H1 (cell line): ENCODE data around the gene SOX14. TPM values are rescaled to one million over a fixed set of nuclear protein-coding genes. Genes with fewer than 3 reads are reported as not detected.

Experiments used
- CTCF ChIA-PET: fragments of 300-600 bp; sonication (Branson Sonifier 250); formaldehyde crosslinking; loops from one replicate; lab custom pipeline; 2021; ENCODE audit not compliant: partially characterized antibody; lab: Charles Lee
- POLR2A ChIA-PET: fragments of 300-600 bp; sonication (Branson Sonifier 250); formaldehyde crosslinking; loops from one replicate; lab custom pipeline; 2021; ENCODE audit warnings: inconsistent platforms; ENCODE audit not compliant: partially characterized antibody; lab: Charles Lee
- DNase-seq, 2 experiments: peaks; one replicate each; pipeline versions ENCODE4 v3.0.0 to v3.0.0-alpha.2; 2010 to 2022; ENCODE audit warnings: low spot score in 2 of 2, low read depth in 1 of 2, mixed read lengths in 1 of 2
- FAIRE-seq: peaks from 2 replicates; lab custom pipeline; 2011; peaks lifted over from hg19 to GRCh38; lab: Jason Lieb, UNC
- H2AFZ ChIP-seq: 2 replicates; pipeline ENCODE4 v1.8.1; 2012; ENCODE audit warnings: low read length, inconsistent platforms
- H2AK5ac ChIP-seq: 2 replicates; pipeline ENCODE4 v1.6.1; 2013; ENCODE audit warnings: low read depth, low read length
- H2BK120ac ChIP-seq: replicated peaks from 2 replicates; pipeline ENCODE3; 2013; ENCODE audit warnings: low read depth, low read length, inconsistent platforms
- H2BK12ac ChIP-seq: 2 replicates; pipeline ENCODE4 v1.6.1; 2013; ENCODE audit warnings: low read depth, low read length
- H2BK15ac ChIP-seq: 2 replicates; pipeline ENCODE4 v1.6.1; 2013; ENCODE audit warnings: low read length
- H2BK20ac ChIP-seq: 2 replicates; pipeline ENCODE4 v1.6.1; 2013; ENCODE audit warnings: low read length
- H2BK5ac ChIP-seq: 2 replicates; pipeline ENCODE4 v1.6.1; 2013; ENCODE audit warnings: low read depth, low read length
- H3K14ac ChIP-seq: 2 replicates; pipeline ENCODE4 v1.6.1; 2013; ENCODE audit warnings: inconsistent platforms; ENCODE audit not compliant: insufficient read length
- H3K18ac ChIP-seq: 2 replicates; pipeline ENCODE4 v1.6.1; 2013; ENCODE audit warnings: low read length; ENCODE audit errors: extremely low read depth
- H3K23ac ChIP-seq: 2 replicates; pipeline ENCODE4 v1.6.1; 2013; ENCODE audit warnings: inconsistent platforms; ENCODE audit not compliant: insufficient read length
- H3K23me2 ChIP-seq: 2 replicates; pipeline ENCODE4 v1.6.1; 2013; ENCODE audit warnings: low read depth, low read length
- H3K27ac ChIP-seq: 2 replicates; pipeline ENCODE4 v1.6.1; 2011; ENCODE audit warnings: low read depth, low read length, inconsistent platforms
- H3K27me3 ChIP-seq, 4 experiments: replicated peaks in 1 of 4; 1 replicate in 1 of 4; 2 replicates in 3 of 4; pipeline versions ENCODE4 v1.6.1 to v1.8.1; 2011 to 2013; ENCODE audit warnings: low read length in 3 of 4, mild to moderate bottlenecking in 3 of 4, inconsistent platforms in 2 of 4, mixed read lengths in 2 of 4, moderate library complexity in 1 of 4; ENCODE audit not compliant: control insufficient read depth in 3 of 4, insufficient read depth in 3 of 4; ENCODE audit errors: extremely low read depth in 1 of 4
- H3K36me3 ChIP-seq, 4 experiments: 2 replicates each; pipeline versions ENCODE4 v1.6.1 to v1.8.1; 2011 to 2013; ENCODE audit warnings: mild to moderate bottlenecking in 4 of 4, low read length in 3 of 4, moderate library complexity in 2 of 4, control low read depth in 1 of 4, inconsistent platforms in 1 of 4; ENCODE audit not compliant: insufficient read depth in 4 of 4, control insufficient read depth in 2 of 4
- H3K4ac ChIP-seq: replicated peaks from 2 replicates; pipeline ENCODE3; 2013; ENCODE audit warnings: low read length, low read depth, mixed read lengths, inconsistent platforms; ENCODE audit not compliant: insufficient read length
- H3K4me1 ChIP-seq, 4 experiments: replicated peaks in 1 of 4; 1 replicate in 1 of 4; 2 replicates in 3 of 4; pipeline versions ENCODE4 v1.6.1 to v1.8.1; 2011 to 2013; ENCODE audit warnings: low read length in 3 of 4, inconsistent platforms in 2 of 4, mixed read lengths in 1 of 4; ENCODE audit not compliant: insufficient read depth in 4 of 4, control insufficient read depth in 3 of 4
- H3K4me2 ChIP-seq, 2 experiments: 2 replicates each; pipeline versions ENCODE4 v1.6.1 to v1.8.1; 2011 to 2013; ENCODE audit warnings: low read depth in 2 of 2, low read length in 2 of 2, control low read depth in 1 of 2, inconsistent platforms in 1 of 2, mild to moderate bottlenecking in 1 of 2; ENCODE audit not compliant: insufficient read depth in 1 of 2
- H3K4me3 ChIP-seq, 4 experiments: fragments of 200-600, 300-600 bp in 1 of 4; sonication (generic), shearing (Covaris generic), sonication (Bioruptor Twin) in 1 of 4; 2 replicates each; pipeline versions ENCODE4 v1.5.1 to v1.8.1; 2011 to 2016; ENCODE audit warnings: low read length in 4 of 4, low read depth in 3 of 4, control low read depth in 2 of 4, inconsistent platforms in 2 of 4, mild to moderate bottlenecking in 2 of 4, mixed read lengths in 1 of 4, moderate library complexity in 1 of 4; ENCODE audit not compliant: insufficient read depth in 2 of 4; ENCODE audit errors: extremely low read depth in 1 of 4
- H3K56ac ChIP-seq: replicated peaks from 2 replicates; pipeline ENCODE3; 2013; ENCODE audit warnings: low read depth, mild to moderate bottlenecking, mixed read lengths, low read length, inconsistent platforms; ENCODE audit not compliant: insufficient read length
- H3K79me1 ChIP-seq: 2 replicates; pipeline ENCODE4 v1.6.1; 2013; ENCODE audit warnings: low read depth, low read length, control low read depth
- H3K79me2 ChIP-seq, 2 experiments: 2 replicates each; pipeline versions ENCODE4 v1.6.1 to v1.8.1; 2012 to 2013; ENCODE audit warnings: low read length in 2 of 2, mild to moderate bottlenecking in 2 of 2, inconsistent platforms in 1 of 2; ENCODE audit not compliant: insufficient read depth in 2 of 2, control insufficient read depth in 1 of 2
- H3K9ac ChIP-seq, 4 experiments: replicated peaks in 1 of 4; 1 replicate in 1 of 4; 2 replicates in 3 of 4; pipeline versions ENCODE4 v1.6.1 to v1.8.1; 2011 to 2013; ENCODE audit warnings: low read depth in 3 of 4, low read length in 3 of 4, control low read depth in 2 of 4, mild to moderate bottlenecking in 2 of 4, moderate library complexity in 2 of 4, inconsistent platforms in 1 of 4; ENCODE audit errors: extremely low read depth in 1 of 4
- H3K9me3 ChIP-seq, 2 experiments: 2 replicates each; pipeline versions ENCODE4 v1.6.1 to v1.8.1; 2012 to 2013; ENCODE audit warnings: mild to moderate bottlenecking in 2 of 2, moderate library complexity in 2 of 2, control low read depth in 1 of 2, inconsistent platforms in 1 of 2, low read depth in 1 of 2, low read length in 1 of 2, mixed read lengths in 1 of 2; ENCODE audit not compliant: insufficient read depth in 2 of 2
- H4K20me1 ChIP-seq, 2 experiments: replicated peaks in 1 of 2; 2 replicates each; pipeline versions ENCODE3 to v1.8.1; 2011 to 2013; ENCODE audit warnings: inconsistent platforms in 2 of 2, low read length in 2 of 2, mild to moderate bottlenecking in 1 of 2; ENCODE audit not compliant: insufficient read depth in 2 of 2, control insufficient read depth in 1 of 2
- H4K5ac ChIP-seq: 2 replicates; pipeline ENCODE4 v1.6.1; 2013; ENCODE audit warnings: low read length, low read depth, mixed read lengths, inconsistent platforms; ENCODE audit not compliant: insufficient read length
- H4K8ac ChIP-seq: 2 replicates; pipeline ENCODE4 v1.8.0; 2013; ENCODE audit warnings: mild to moderate bottlenecking, moderate library complexity, low read length, inconsistent platforms; ENCODE audit not compliant: insufficient read depth; ENCODE audit errors: extremely low read depth
- H4K91ac ChIP-seq: replicated peaks from 2 replicates; pipeline ENCODE3; 2013; ENCODE audit warnings: low read length, mixed read lengths, inconsistent platforms; ENCODE audit not compliant: insufficient read length
- BRCA1 ChIP-seq: IDR thresholded peaks from 2 replicates; pipeline ENCODE4 v1.6.1; 2012; ENCODE audit warnings: low read depth, low read length, improper control_type of control experiment
- JUN ChIP-seq: IDR thresholded peaks from 2 replicates; pipeline ENCODE4 v1.6.1; 2011; ENCODE audit warnings: low read depth, mild to moderate bottlenecking, improper control_type of control experiment, low read length
- JUND ChIP-seq: IDR thresholded peaks from 2 replicates; pipeline ENCODE4 v1.6.1; 2011; ENCODE audit warnings: mild to moderate bottlenecking, improper control_type of control experiment, low read length
- MAFK ChIP-seq: IDR thresholded peaks from 2 replicates; pipeline ENCODE4 v1.6.1; 2012; ENCODE audit warnings: low read depth, mild to moderate bottlenecking, improper control_type of control experiment, low read length
- NRF1 ChIP-seq: IDR thresholded peaks from 2 replicates; pipeline ENCODE4 v1.6.1; 2011; ENCODE audit warnings: mild to moderate bottlenecking, low read depth, low read length, improper control_type of control experiment
- PHF8 ChIP-seq: fragments of 200-600 bp; sonication (generic); conservative IDR thresholded peaks from 2 replicates; pipeline ENCODE4 v1.7.1; 2012; ENCODE audit warnings: low read depth, mild to moderate bottlenecking, inconsistent platforms, low read length, moderate library complexity
- POLR2AphosphoS5 ChIP-seq: IDR thresholded peaks from 2 replicates; pipeline ENCODE4 v1.6.1; 2011; ENCODE audit warnings: low read depth, low read length
- RBBP5 ChIP-seq: IDR thresholded peaks from 2 replicates; pipeline ENCODE4 v1.7.1; 2012; ENCODE audit warnings: low read depth, mild to moderate bottlenecking, inconsistent platforms, low read length, moderate library complexity, borderline replicate concordance
- RXRA ChIP-seq: IDR thresholded peaks from 2 replicates; pipeline ENCODE4 v1.6.1; 2011; ENCODE audit warnings: low read depth, mild to moderate bottlenecking, low read length, moderate library complexity; ENCODE audit not compliant: insufficient read depth
- TAF1 ChIP-seq: IDR thresholded peaks from 2 replicates; pipeline ENCODE4 v1.6.1; 2011; ENCODE audit warnings: mild to moderate bottlenecking, low read depth, low read length
- TAF7 ChIP-seq: optimal IDR thresholded peaks from 2 replicates; pipeline ENCODE3; 2011; ENCODE audit warnings: low read depth, mild to moderate bottlenecking, inconsistent platforms, low read length, moderate library complexity, borderline replicate concordance
- TBP ChIP-seq: IDR thresholded peaks from 2 replicates; pipeline ENCODE4 v1.6.1; 2011; ENCODE audit warnings: low read depth, low read length, improper control_type of control experiment
- WGBS, 2 experiments: shearing (Covaris generic) in 1 of 2; methylation state at CpG; one replicate each; pipeline versions ENCODE4 v1.1.6 to v1.1.7; 2013 to 2015; ENCODE audit warnings: low lambda C conversion rate in 2 of 2, mixed read lengths in 2 of 2, inconsistent platforms in 1 of 2, low coverage in 1 of 2, missing lambda C conversion rate in 1 of 2; ENCODE audit not compliant: insufficient replicate concordance in 2 of 2, insufficient coverage in 1 of 2, insufficient read length in 1 of 2; ENCODE audit errors: extremely low coverage in 1 of 2, missing lambda C conversion rate in 1 of 2; 5-methylcytosine and 5-hydroxymethylcytosine counted together
- polyA plus RNA-seq, 7 experiments: library from polyadenylated mRNA; depleted of rRNA in 3 of 7; stranded (reverse) in 5 of 7; unstranded in 2 of 7; fragments of >200 nt in 5 of 7; fragments of 200-250 nt in 2 of 7; gene quantifications; 1 replicate in 5 of 7; 2 replicates in 1 of 7; 4 replicates in 1 of 7; pipeline versions ENCODE4 v1.2.1 to v1.2.3, GENCODE V29; 2011 to 2013; ENCODE audit warnings: missing spikeins in 2 of 7, mixed read lengths in 2 of 7
- total RNA-seq: library from RNA; stranded (reverse); fragmentation: NEBNext Ultra II Directional; extraction: Animal tissue kit (Norgen Biotek cat#: 25700); gene quantifications from 2 replicates; pipeline ENCODE4 v1.2.1, GENCODE V29; 2021

SOX14 gene
- total and polyA plus RNA-seq, 2 of the 8 experiments (the other 6 are each of a cell fraction or from before 2014, with no cell fraction given) = 0.03 to 0.50 TPM

GRCh38 chr3:137737208-137737607 is 26.9 kb upstream of the SOX14 start:
- TF ChIP-seq PHF8 (no peak), TAF7 (no peak), BRCA1 (no peak), JUND (no peak), NRF1 (no peak), POLR2AphosphoS5 (no peak), MAFK (no peak), TAF1 (no peak), RBBP5 (no peak), RXRA (no peak), TBP (no peak), JUN (no peak)
- H3K4me3 ChIP-seq = no peak overlapping the region
- no peak overlapping the region for H2BK12ac ChIP-seq
- FAIRE-seq = no peak
- H3K23me2 ChIP-seq = no peaks in the 10 kb centered on the region
- no peak overlapping the region for H2BK20ac ChIP-seq
- no peak overlapping the region for H4K8ac ChIP-seq
- H4K91ac ChIP-seq = no peak overlapping the region
- H2BK5ac ChIP-seq = no peak overlapping the region
- no peaks in the 10 kb centered on the region for H4K20me1 ChIP-seq
- no peak overlapping the region for H2AFZ ChIP-seq
- no peak overlapping the region for H3K4me2 ChIP-seq
- no peak overlapping the region for H3K56ac ChIP-seq
- no peak overlapping the region for H2BK120ac ChIP-seq
- H3K79me2 ChIP-seq = no peaks in the 10 kb centered on the region
- 89% methylated on average over 2 of the region's 2 CpGs; no CpG with 5 or more reads in 1 of the 2 experiments for WGBS, 2 experiments
- H3K9me3 ChIP-seq = peaks cover 5 to 23% of the 10 kb centered on the region in 2 experiments; a peak in 2 of 4 replicates
- H3K18ac ChIP-seq = no peak overlapping the region
- H2AK5ac ChIP-seq = no peak overlapping the region
- CTCF ChIA-PET = no interaction called here
- no peak overlapping the region for H3K9ac ChIP-seq
- H4K5ac ChIP-seq = no peak overlapping the region
- no peaks in the 10 kb centered on the region; a peak in 1 of 7 replicates for H3K27me3 ChIP-seq
- H3K36me3 ChIP-seq = no peaks in the 10 kb centered on the region
- no peaks in the 10 kb centered on the region for H3K4me1 ChIP-seq
- no peak for DNase-seq
- no peak overlapping the region for H3K23ac ChIP-seq
- POLR2A ChIA-PET = no interaction called here
- H3K79me1 ChIP-seq = no peaks in the 10 kb centered on the region; the same call in 1 of the 2 replicates
- no peak overlapping the region for H2BK15ac ChIP-seq
- H3K4ac ChIP-seq = no peak overlapping the region
- H3K27ac ChIP-seq = no peak overlapping the region
- H3K14ac ChIP-seq = no peak overlapping the region
